Peyer's patch (tissue), 4 donors: ENCODE measurements around the gene FAAP100. TPM values are rescaled to one million over a fixed set of nuclear protein-coding genes. Genes with fewer than 3 reads are reported as not detected.

Source experiments
- DNase-seq, 3 donors: peaks; one replicate each; pipeline ENCODE4 v3.0.0-alpha.2; 2017 to 2019
- H3K27ac ChIP-seq, 4 donors: fragments of 200-600 bp; sonication (generic); one replicate each; pipeline ENCODE4 v1.5.1; 2016 to 2019
- H3K27me3 ChIP-seq, 2 donors: fragments of 200-600 bp; sonication (generic); one replicate each; pipeline ENCODE4 v1.5.1; 2019
- H3K36me3 ChIP-seq, 3 donors: fragments of 200-600 bp; sonication (generic); one replicate each; pipeline ENCODE4 v1.5.1; 2016 to 2019
- H3K4me1 ChIP-seq, 4 donors: fragments of 200-600 bp; sonication (generic); one replicate each; pipeline ENCODE4 v1.5.1; 2016 to 2019
- H3K4me3 ChIP-seq, 4 donors: fragments of 200-600 bp; sonication (generic); 1 replicate in 3 of 4; 2 replicates in 1 of 4; pipeline ENCODE4 v1.5.1; 2016 to 2019; ENCODE audit warnings: mild to moderate bottlenecking in 1 of 4
- H3K9me3 ChIP-seq, 4 donors: fragments of 200-600 bp; sonication (generic); one replicate each; pipeline ENCODE4 v1.5.1; 2016 to 2019; ENCODE audit warnings: mild to moderate bottlenecking in 1 of 4
- CTCF ChIP-seq, 6 experiments: fragments of 450-650 bp in 4 of 6; fragments of 200-600 bp in 2 of 6; sonication (generic) in 1 of 6; IDR thresholded peaks; one replicate each; pipeline ENCODE4 v1.5.1; 2017 to 2019; ENCODE audit warnings: antibody characterized with exemption in 6 of 6, mild to moderate bottlenecking in 3 of 6, moderate library complexity in 1 of 6
- POLR2A ChIP-seq, 2 donors: fragments of 450-650 bp; IDR thresholded peaks; one replicate each; pipeline ENCODE4 v1.5.1; 2017; ENCODE audit warnings: antibody characterized with exemption in 2 of 2, mild to moderate bottlenecking in 2 of 2, moderate library complexity in 2 of 2
- total RNA-seq, 4 donors: library from RNA; depleted of rRNA; stranded (reverse); fragments of >200 nt; gene quantifications; one replicate each; pipeline ENCODE4 v1.1.0, GENCODE V29; 2016

FAAP100 gene
- total RNA-seq, 4 donors from 2014 or later = 38.2 to 66.9 (median 52.2) TPM

- TF ChIP-seq POLR2A (IDR thresholded peaks at IDR 0.05) = no peak
- no peak for TF ChIP-seq CTCF (IDR thresholded peaks at IDR 0.05)
- Histone ChIP-seq H3K27me3 (no peaks in the 10 kb centered on the region), H3K4me1 (no peaks in the 10 kb centered on the region), H3K36me3 (peaks cover 0 to 77% (median 0%) of the 10 kb centered on the region in 3 donors), H3K9me3 (no peaks in the 10 kb centered on the region), H3K27ac (no peak overlapping the region), H3K4me3 (no peak overlapping the region)
- DNase-seq = no peak
Measured at GRCh38 chr17:81582749-81583148, 30.6 kb upstream of the FAAP100 start.

- no peak overlapping the region for H3K27ac ChIP-seq
- no peak overlapping the region for H3K4me3 ChIP-seq
- TF ChIP-seq CTCF (IDR thresholded peaks at IDR 0.05) = no peak
- TF ChIP-seq POLR2A (IDR thresholded peaks at IDR 0.05) = no peak
- no peaks in the 10 kb centered on the region for H3K27me3 ChIP-seq
- H3K4me1 ChIP-seq = no peaks in the 10 kb centered on the region
- no peak for DNase-seq
- no peaks in the 10 kb centered on the region for H3K9me3 ChIP-seq
- H3K36me3 ChIP-seq = peaks cover 0 to 76% (median 0%) of the 10 kb centered on the region in 3 donors
Measured at GRCh38 chr17:81582341-81582740, 30.2 kb upstream of the FAAP100 start.

GRCh38 chr17:81581758-81582157 is 29.6 kb upstream of the FAAP100 start:
- Histone ChIP-seq H3K27ac (no peak overlapping the region), H3K36me3 (peaks cover 0 to 70% (median 0%) of the 10 kb centered on the region in 3 donors), H3K4me3 (no peak overlapping the region), H3K9me3 (no peaks in the 10 kb centered on the region), H3K27me3 (no peaks in the 10 kb centered on the region), H3K4me1 (no peaks in the 10 kb centered on the region)
- TF ChIP-seq CTCF (IDR thresholded peaks at IDR 0.05) = no peak
- no peak for TF ChIP-seq POLR2A (IDR thresholded peaks at IDR 0.05)
- no peak for DNase-seq

- Histone ChIP-seq H3K27ac (no peak overlapping the region), H3K27me3 (no peaks in the 10 kb centered on the region), H3K4me1 (no peaks in the 10 kb centered on the region), H3K9me3 (no peaks in the 10 kb centered on the region), H3K36me3 (peaks cover 0 to 61% (median 0%) of the 10 kb centered on the region in 3 donors), H3K4me3 (no peak overlapping the region)
- TF ChIP-seq POLR2A (IDR thresholded peaks at IDR 0.05) = no peak
- no peak for TF ChIP-seq CTCF (IDR thresholded peaks at IDR 0.05)
- DNase-seq = no peak
Measured at GRCh38 chr17:81580481-81580880, 28.3 kb upstream of the FAAP100 start.

- Histone ChIP-seq H3K36me3 (peaks cover 0 to 63% (median 0%) of the 10 kb centered on the region in 3 donors), H3K9me3 (no peaks in the 10 kb centered on the region), H3K27me3 (no peaks in the 10 kb centered on the region), H3K27ac (no peak overlapping the region), H3K4me3 (no peak overlapping the region), H3K4me1 (no peaks in the 10 kb centered on the region)
- TF ChIP-seq CTCF (IDR thresholded peaks at IDR 0.05) (no peak), POLR2A (IDR thresholded peaks at IDR 0.05) (no peak)
- no peak for DNase-seq
Measured at GRCh38 chr17:81579821-81580321, 27.7 kb upstream of the FAAP100 start.

- Histone ChIP-seq H3K36me3 (peaks cover 0 to 64% (median 0%) of the 10 kb centered on the region in 3 donors), H3K27ac (no peak overlapping the region), H3K9me3 (no peaks in the 10 kb centered on the region), H3K27me3 (no peaks in the 10 kb centered on the region), H3K4me3 (no peak overlapping the region), H3K4me1 (no peaks in the 10 kb centered on the region)
- TF ChIP-seq POLR2A (IDR thresholded peaks at IDR 0.05) (no peak), CTCF (IDR thresholded peaks at IDR 0.05) (no peak)
- DNase-seq = no peak
Measured at GRCh38 chr17:81579298-81579697, 27.1 kb upstream of the FAAP100 start.
